Measurements from ENCODE around the gene PTK7.

PTK7 gene

DNA sequence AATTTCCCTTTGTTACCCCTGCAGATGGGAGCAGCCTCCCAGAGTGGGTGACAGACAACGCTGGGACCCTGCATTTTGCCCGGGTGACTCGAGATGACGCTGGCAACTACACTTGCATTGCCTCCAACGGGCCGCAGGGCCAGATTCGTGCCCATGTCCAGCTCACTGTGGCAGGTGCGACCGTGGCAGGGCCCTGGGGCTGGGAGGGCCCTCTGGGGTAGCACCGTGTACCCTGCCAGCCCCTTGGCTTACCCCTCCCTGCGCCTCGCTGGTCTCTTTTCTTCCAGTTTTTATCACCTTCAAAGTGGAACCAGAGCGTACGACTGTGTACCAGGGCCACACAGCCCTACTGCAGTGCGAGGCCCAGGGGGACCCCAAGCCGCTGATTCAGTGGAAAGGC lies 65.5 kb downstream of the PTK7 start:
- Histone ChIP-seq H2AFZ (ENCODE audit: low read depth, low read length) (no peak overlapping the region), H3K4me2 (ENCODE audit: low read length, poor library complexity, severe bottlenecking) (no peak overlapping the region), H2BK12ac (ENCODE audit: low read length in 2 of 2) (no peak overlapping the region), H4K8ac (ENCODE audit: low read length) (no peak overlapping the region), H3K36me3 (ENCODE audit: control insufficient read depth in 1 of 2, insufficient read depth in 2 of 2, low read depth in 1 of 2, low read length in 2 of 2) (peaks cover 18 to 68% of the 10 kb centered on the region in 2 experiments), H3K9ac (ENCODE audit: low read length) (no peak overlapping the region), H3K23ac (ENCODE audit: low read length in 2 of 2) (peak overlapping the region in 1 of 2 experiments; percentile 57), H2BK5ac (ENCODE audit: low read depth, low read length, poor library complexity, severe bottlenecking) (no peak overlapping the region), H4K91ac (ENCODE audit: low read length) (no peak overlapping the region), H2BK15ac (ENCODE audit: low read depth, poor library complexity, severe bottlenecking) (no peak overlapping the region), H3K9me3 (ENCODE audit: control insufficient read depth, low read length) (no peaks in the 10 kb centered on the region), H3K4ac (ENCODE audit: low read depth in 1 of 2, low read length in 2 of 2) (no peak overlapping the region), H3K4me1 (ENCODE audit: control insufficient read depth, insufficient read depth, low read depth, low read length) (peaks cover 12% of the 10 kb centered on the region), H3K27me3 (ENCODE audit: control insufficient read depth in 1 of 2, insufficient read depth in 1 of 2, low read length in 2 of 2) (no peaks in the 10 kb centered on the region), H3K4me3 (ENCODE audit: insufficient read depth in 1 of 2, low read depth in 1 of 2, low read length in 2 of 2) (no peak overlapping the region), H3K79me1 (replicated peaks; ENCODE audit: low read length, poor library complexity, severe bottlenecking) (peaks cover 49% of the 10 kb centered on the region), H3K27ac (ENCODE audit: low read length, poor library complexity, severe bottlenecking) (no peak overlapping the region), H2BK120ac (ENCODE audit: low read depth, low read length) (no peak overlapping the region), H2AK5ac (ENCODE audit: low read length, severe bottlenecking) (no peak overlapping the region), H3K18ac (ENCODE audit: low read depth in 1 of 2, low read length in 2 of 2) (no peak overlapping the region), H3K14ac (ENCODE audit: low read length in 2 of 2) (no peak overlapping the region)
- DNase-seq, result no peak
- WGBS, result 97% methylated on average over 16 of the region's 16 CpGs

GRCh38 chr6:43142101-43142500 lies 66.0 kb downstream of the PTK7 start:
- H3K14ac ChIP-seq (ENCODE audit: low read length in 2 of 2), result no peak overlapping the region
- no peak overlapping the region for H3K27ac ChIP-seq (ENCODE audit: low read length, poor library complexity, severe bottlenecking)
- H2AK5ac ChIP-seq (ENCODE audit: low read length, severe bottlenecking), result no peak overlapping the region
- H3K4ac ChIP-seq (ENCODE audit: low read depth in 1 of 2, low read length in 2 of 2), result no peak overlapping the region
- no peak overlapping the region for H2BK5ac ChIP-seq (ENCODE audit: low read depth, low read length, poor library complexity, severe bottlenecking)
- peaks cover 22 to 70% of the 10 kb centered on the region in 2 experiments for H3K36me3 ChIP-seq (ENCODE audit: control insufficient read depth in 1 of 2, insufficient read depth in 2 of 2, low read depth in 1 of 2, low read length in 2 of 2)
- H2AFZ ChIP-seq (ENCODE audit: low read depth, low read length), result no peak overlapping the region
- H3K79me1 ChIP-seq (replicated peaks; ENCODE audit: low read length, poor library complexity, severe bottlenecking), result peaks cover 50% of the 10 kb centered on the region
- no peak overlapping the region for H3K4me3 ChIP-seq (ENCODE audit: insufficient read depth in 1 of 2, low read depth in 1 of 2, low read length in 2 of 2)
- H3K4me2 ChIP-seq (ENCODE audit: low read length, poor library complexity, severe bottlenecking), result no peak overlapping the region
- H3K9me3 ChIP-seq (ENCODE audit: control insufficient read depth, low read length), result no peaks in the 10 kb centered on the region
- peaks cover 12% of the 10 kb centered on the region for H3K4me1 ChIP-seq (ENCODE audit: control insufficient read depth, insufficient read depth, low read depth, low read length)
- H4K8ac ChIP-seq (ENCODE audit: low read length), result no peak overlapping the region
- peak overlapping the region in 1 of 2 experiments; percentile 31 for H2BK12ac ChIP-seq (ENCODE audit: low read length in 2 of 2)
- H2BK120ac ChIP-seq (ENCODE audit: low read depth, low read length), result no peak overlapping the region
- 80% methylated on average over 14 of the region's 14 CpGs for WGBS
- no peak for DNase-seq
- no peak overlapping the region for H2BK15ac ChIP-seq (ENCODE audit: low read depth, poor library complexity, severe bottlenecking)
- H3K23ac ChIP-seq (ENCODE audit: low read length in 2 of 2), result peak overlapping the region in 1 of 2 experiments; percentile 50
- no peaks in the 10 kb centered on the region for H3K27me3 ChIP-seq (ENCODE audit: control insufficient read depth in 1 of 2, insufficient read depth in 1 of 2, low read length in 2 of 2)
- no peak overlapping the region for H3K9ac ChIP-seq (ENCODE audit: low read length)
- H4K91ac ChIP-seq (ENCODE audit: low read length), result no peak overlapping the region
- peak overlapping the region in 1 of 2 experiments; percentile 7 for H3K18ac ChIP-seq (ENCODE audit: low read depth in 1 of 2, low read length in 2 of 2)

DNA sequence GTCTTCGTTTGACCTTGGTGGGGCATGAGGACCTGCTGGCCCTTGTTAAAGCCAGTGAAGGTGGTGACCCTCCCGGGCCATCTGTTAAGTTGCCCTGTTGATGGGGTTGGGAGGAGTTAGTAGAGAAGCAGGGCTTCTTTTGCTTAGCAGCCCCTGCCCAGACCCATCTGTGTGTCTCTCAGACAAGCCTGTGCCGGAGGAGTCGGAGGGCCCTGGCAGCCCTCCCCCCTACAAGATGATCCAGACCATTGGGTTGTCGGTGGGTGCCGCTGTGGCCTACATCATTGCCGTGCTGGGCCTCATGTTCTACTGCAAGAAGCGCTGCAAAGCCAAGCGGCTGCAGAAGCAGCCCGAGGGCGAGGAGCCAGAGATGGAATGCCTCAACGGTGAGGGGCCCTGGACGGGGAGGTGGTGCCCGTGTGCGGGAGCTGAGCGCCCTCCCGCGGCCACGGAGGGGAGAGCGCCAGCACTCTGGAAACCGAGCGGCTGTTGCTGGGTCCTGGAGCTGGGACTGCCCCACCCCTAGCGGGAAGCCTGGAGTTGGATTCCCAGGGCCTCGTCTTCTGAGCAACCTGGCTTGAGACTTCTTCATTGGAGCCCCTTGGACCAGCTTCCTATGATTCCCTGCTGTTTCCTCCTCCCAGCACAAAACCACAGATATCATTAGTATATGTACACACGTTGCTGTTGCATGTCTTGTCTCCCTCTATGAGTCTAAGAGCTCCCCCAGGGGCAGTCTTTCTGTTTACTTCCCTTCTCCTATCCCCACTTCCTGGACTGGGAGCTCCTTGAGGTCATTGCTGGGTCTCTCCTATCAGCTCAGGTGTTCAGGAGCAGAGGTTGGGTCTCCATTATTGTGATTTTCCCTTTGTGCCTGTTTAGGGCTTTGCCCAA lies 67.4 kb downstream of the PTK7 start:
- Histone ChIP-seq H2AK5ac (ENCODE audit: low read length, severe bottlenecking) (peak overlapping the region; percentile 42), H3K9me3 (ENCODE audit: control insufficient read depth, low read length) (no peaks in the 10 kb centered on the region), H3K18ac (ENCODE audit: low read depth in 1 of 2, low read length in 2 of 2) (peak overlapping the region; percentile 31 to 49), H3K9ac (ENCODE audit: low read length) (peak overlapping the region; percentile 65), H2BK12ac (ENCODE audit: low read length in 2 of 2) (peak overlapping the region in 1 of 2 experiments; percentile 47), H2AFZ (ENCODE audit: low read depth, low read length) (peak overlapping the region; percentile 6), H2BK15ac (ENCODE audit: low read depth, poor library complexity, severe bottlenecking) (no peak overlapping the region), H4K91ac (ENCODE audit: low read length) (no peak overlapping the region), H3K23ac (ENCODE audit: low read length in 2 of 2) (no peak overlapping the region), H2BK120ac (ENCODE audit: low read depth, low read length) (no peak overlapping the region), H4K8ac (ENCODE audit: low read length) (peak overlapping the region; percentile 61), H3K27me3 (ENCODE audit: control insufficient read depth in 1 of 2, insufficient read depth in 1 of 2, low read length in 2 of 2) (no peaks in the 10 kb centered on the region), H3K36me3 (ENCODE audit: control insufficient read depth in 1 of 2, insufficient read depth in 2 of 2, low read depth in 1 of 2, low read length in 2 of 2) (peaks cover 27 to 77% of the 10 kb centered on the region in 2 experiments), H3K4me2 (ENCODE audit: low read length, poor library complexity, severe bottlenecking) (peak overlapping the region; percentile 18), H3K79me1 (replicated peaks; ENCODE audit: low read length, poor library complexity, severe bottlenecking) (peaks cover 42% of the 10 kb centered on the region), H3K4me1 (ENCODE audit: control insufficient read depth, insufficient read depth, low read depth, low read length) (peaks cover 12% of the 10 kb centered on the region), H3K4me3 (ENCODE audit: insufficient read depth in 1 of 2, low read depth in 1 of 2, low read length in 2 of 2) (peak overlapping the region in 1 of 2 experiments; percentile 41), H2BK5ac (ENCODE audit: low read depth, low read length, poor library complexity, severe bottlenecking) (no peak overlapping the region), H3K14ac (ENCODE audit: low read length in 2 of 2) (no peak overlapping the region), H3K4ac (ENCODE audit: low read depth in 1 of 2, low read length in 2 of 2) (peak overlapping the region in 1 of 2 experiments; percentile 1), H3K27ac (ENCODE audit: low read length, poor library complexity, severe bottlenecking) (peak overlapping the region; percentile 42)
- 8% methylated on average over 25 of the region's 25 CpGs for WGBS
- peak; percentile 88 for DNase-seq

GRCh38 chr6:43144879-43145278 lies 68.8 kb downstream of the PTK7 start:
- Histone ChIP-seq H3K79me1 (replicated peaks; ENCODE audit: low read length, poor library complexity, severe bottlenecking) (peaks cover 35% of the 10 kb centered on the region), H3K4ac (ENCODE audit: low read depth in 1 of 2, low read length in 2 of 2) (no peak overlapping the region), H3K27me3 (ENCODE audit: control insufficient read depth in 1 of 2, insufficient read depth in 1 of 2, low read length in 2 of 2) (no peaks in the 10 kb centered on the region), H2BK120ac (ENCODE audit: low read depth, low read length) (no peak overlapping the region), H3K4me1 (ENCODE audit: control insufficient read depth, insufficient read depth, low read depth, low read length) (peaks cover 14% of the 10 kb centered on the region), H3K36me3 (ENCODE audit: control insufficient read depth in 1 of 2, insufficient read depth in 2 of 2, low read depth in 1 of 2, low read length in 2 of 2) (peaks cover 20 to 66% of the 10 kb centered on the region in 2 experiments), H2BK12ac (ENCODE audit: low read length in 2 of 2) (no peak overlapping the region), H4K91ac (ENCODE audit: low read length) (no peak overlapping the region), H3K4me3 (ENCODE audit: insufficient read depth in 1 of 2, low read depth in 1 of 2, low read length in 2 of 2) (no peak overlapping the region), H4K8ac (ENCODE audit: low read length) (no peak overlapping the region), H2AK5ac (ENCODE audit: low read length, severe bottlenecking) (no peak overlapping the region), H2BK5ac (ENCODE audit: low read depth, low read length, poor library complexity, severe bottlenecking) (no peak overlapping the region), H3K4me2 (ENCODE audit: low read length, poor library complexity, severe bottlenecking) (no peak overlapping the region), H2BK15ac (ENCODE audit: low read depth, poor library complexity, severe bottlenecking) (no peak overlapping the region), H3K27ac (ENCODE audit: low read length, poor library complexity, severe bottlenecking) (no peak overlapping the region), H3K23ac (ENCODE audit: low read length in 2 of 2) (no peak overlapping the region), H3K14ac (ENCODE audit: low read length in 2 of 2) (no peak overlapping the region), H3K9me3 (ENCODE audit: control insufficient read depth, low read length) (no peaks in the 10 kb centered on the region), H3K9ac (ENCODE audit: low read length) (no peak overlapping the region), H3K18ac (ENCODE audit: low read depth in 1 of 2, low read length in 2 of 2) (no peak overlapping the region), H2AFZ (ENCODE audit: low read depth, low read length) (no peak overlapping the region)
- WGBS, result 82% methylated on average over 6 of the region's 6 CpGs
- DNase-seq, result no peak

Measured in mesenchymal stem cell (in vitro differentiated cells and primary cell).